CD4-positive, CD25-positive, alpha-beta regulatory T cell (primary cell): Measurements from ENCODE around the gene CITED4. TPM values are rescaled to one million over a fixed set of nuclear protein-coding genes. Genes with fewer than 3 reads are reported as not detected.

Experiments used
- ATAC-seq, 2 donors: fragments of 150-1000 bp; cut with Tn5 transposase; one replicate each; pipeline ENCODE4 v1.10.0; 2021; ENCODE audit warnings: low read depth in 2 of 2, moderate number of reproducible peaks in 2 of 2, moderate library complexity in 1 of 2
- DNase-seq, 3 donors: peaks; one replicate each; pipeline versions ENCODE4 v3.0.0 to v3.0.0-alpha.2; 2012 to 2022; ENCODE audit warnings: mixed read lengths in 1 of 3
- H3K27ac ChIP-seq: one replicate; pipeline ENCODE4 v1.7.0; 2013; ENCODE audit warnings: mild to moderate bottlenecking, low read length; ENCODE audit not compliant: insufficient read depth, poor library complexity, severe bottlenecking
- H3K27me3 ChIP-seq: one replicate; pipeline ENCODE4 v1.7.0; 2013; ENCODE audit warnings: low read length; ENCODE audit not compliant: control insufficient read depth, insufficient read depth
- H3K36me3 ChIP-seq: one replicate; pipeline ENCODE4 v1.7.0; 2013; ENCODE audit warnings: mild to moderate bottlenecking, low read length, moderate library complexity; ENCODE audit not compliant: control insufficient read depth, insufficient read depth
- H3K4me1 ChIP-seq: 2 replicates; pipeline ENCODE4 v1.7.0; 2013; ENCODE audit warnings: mild to moderate bottlenecking, low read length; ENCODE audit not compliant: insufficient read depth, control insufficient read depth, poor library complexity, severe bottlenecking
- H3K4me3 ChIP-seq: one replicate; pipeline ENCODE4 v1.7.0; 2013; ENCODE audit warnings: low read depth, mild to moderate bottlenecking, low read length, moderate library complexity
- H3K9me3 ChIP-seq, 2 experiments: 1 replicate in 1 of 2; 2 replicates in 1 of 2; pipeline ENCODE4 v1.7.0; 2013; ENCODE audit warnings: low read length in 2 of 2, mild to moderate bottlenecking in 1 of 2, moderate library complexity in 1 of 2; ENCODE audit not compliant: control insufficient read depth in 2 of 2
- H3K27ac Mint-ChIP-seq, 3 donors: one replicate each; pipeline ENCODE4 v1.8.0; 2020 to 2022; ENCODE audit warnings: mild to moderate bottlenecking in 3 of 3, mixed read lengths in 3 of 3, moderate library complexity in 2 of 3
- H3K27me3 Mint-ChIP-seq: one replicate; pipeline ENCODE4 v1.8.0; 2022; ENCODE audit warnings: mild to moderate bottlenecking, mixed read lengths
- H3K36me3 Mint-ChIP-seq: one replicate; pipeline ENCODE4 v1.8.0; 2020; ENCODE audit warnings: mixed read lengths
- H3K4me1 Mint-ChIP-seq, 4 donors: one replicate each; pipeline ENCODE4 v1.8.0; 2020 to 2022; ENCODE audit warnings: mixed read lengths in 4 of 4, mild to moderate bottlenecking in 1 of 4
- H3K4me3 Mint-ChIP-seq, 4 donors: one replicate each; pipeline ENCODE4 v1.8.0; 2020 to 2022; ENCODE audit warnings: mild to moderate bottlenecking in 4 of 4, mixed read lengths in 4 of 4, moderate library complexity in 3 of 4
- H3K9me3 Mint-ChIP-seq, 7 donors: one replicate each; pipeline ENCODE4 v1.8.0; 2020 to 2022; ENCODE audit warnings: mixed read lengths in 7 of 7, mild to moderate bottlenecking in 3 of 7, moderate library complexity in 2 of 7
- polyA plus RNA-seq, 4 donors: library from polyadenylated mRNA; unstranded; fragments of 300-500 nt; fragmentation: Illumina TruSeq; gene quantifications; one replicate each; pipeline ENCODE4 v1.2.3, GENCODE V29; 2021
- total RNA-seq: library from RNA; stranded (reverse); gene quantifications from one replicate; pipeline ENCODE4 v1.2.3, GENCODE V29; 2022

The CITED4 gene
- total and polyA plus RNA-seq, 5 donors from 2014 or later: 7.0 to 15.8 (median 13.5) TPM

DNA sequence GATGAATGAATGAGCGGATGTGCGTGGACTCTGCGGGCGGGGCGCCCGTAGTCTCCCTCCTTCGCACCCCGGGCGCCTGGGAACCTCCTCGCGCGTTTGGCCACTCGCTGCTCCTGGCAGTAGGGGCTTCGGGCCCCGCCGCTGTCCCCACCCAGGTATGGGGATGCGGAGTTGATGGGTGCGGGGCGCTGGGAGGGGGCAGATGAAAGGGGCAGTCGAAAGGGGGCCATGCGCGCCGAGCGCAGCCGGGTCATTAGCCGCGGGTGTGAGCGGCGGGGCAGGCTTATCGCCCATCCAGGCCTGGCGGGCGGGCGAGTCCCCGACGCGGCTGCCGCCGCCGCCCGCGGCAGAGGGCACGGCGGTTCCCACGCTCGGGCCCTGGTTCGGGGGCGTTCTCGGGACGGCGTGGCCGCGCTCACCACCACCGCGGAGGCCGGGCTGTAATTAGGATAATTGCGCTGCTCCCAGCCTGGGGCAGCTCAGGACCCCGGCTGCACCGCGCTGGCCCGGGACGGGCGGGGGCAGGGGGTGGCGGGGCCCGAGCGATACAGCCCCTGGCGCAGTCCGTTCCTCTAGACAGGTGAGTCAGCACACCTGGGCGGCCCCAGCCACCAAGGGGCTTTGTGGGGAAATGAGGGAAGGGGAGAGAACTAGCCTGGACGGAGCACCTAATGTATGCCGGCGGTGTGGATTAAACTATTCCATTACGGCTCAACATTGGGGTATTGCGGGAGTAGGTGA, 22.1 kb upstream of the CITED4 start:
- no peak for ATAC-seq
- no peaks in the 10 kb centered on the region for H3K9me3 ChIP-seq

DNA sequence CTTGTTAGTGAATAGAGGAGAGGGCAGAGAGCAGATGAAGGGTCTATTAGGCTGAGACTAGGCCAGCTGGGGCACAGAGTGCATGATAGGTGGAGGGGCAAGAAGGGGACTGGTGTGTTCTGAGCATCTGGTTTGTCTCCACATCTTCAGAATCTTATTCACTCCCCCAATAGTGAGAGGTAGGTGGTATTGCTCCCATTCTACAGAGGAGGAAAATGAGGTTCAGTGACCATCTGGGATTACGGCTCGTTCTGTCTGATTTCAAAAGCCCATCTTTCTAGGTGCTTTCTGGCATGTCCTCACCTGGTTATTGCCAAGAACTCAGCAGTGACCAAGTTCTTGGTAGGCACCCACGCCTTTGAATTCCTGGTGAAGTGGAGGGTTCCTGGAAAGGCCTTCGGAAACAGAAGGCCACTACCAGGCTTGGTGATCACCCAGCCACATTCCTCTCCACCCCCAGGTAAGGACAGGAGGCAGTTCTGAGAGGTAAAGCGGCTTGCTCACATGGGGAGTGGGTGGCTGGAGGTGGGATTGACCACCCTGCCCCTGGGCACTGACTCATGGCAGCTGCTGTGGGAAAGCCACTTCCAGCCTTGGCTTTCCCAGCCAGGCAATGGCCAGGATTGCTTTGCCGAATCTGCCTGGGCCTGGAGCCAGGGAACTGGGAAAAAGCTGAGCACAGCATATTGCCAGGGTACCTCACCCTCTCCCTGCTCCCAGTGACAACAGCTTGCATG, 18.8 kb upstream of the CITED4 start:
- Mint-ChIP-seq H3K9me3 (peaks cover 0 to 4% (median 0%) of the 10 kb centered on the region in 7 donors), H3K4me1 (peaks cover 1 to 17% (median 3%) of the 10 kb centered on the region in 4 donors), H3K36me3 (no peaks in the 10 kb centered on the region), H3K27ac (no peak overlapping the region), H3K27me3 (peaks cover 35% of the 10 kb centered on the region), H3K4me3 (no peak overlapping the region)
- Histone ChIP-seq H3K36me3 (no peaks in the 10 kb centered on the region), H3K4me3 (no peak overlapping the region), H3K9me3 (no peaks in the 10 kb centered on the region), H3K27me3 (peaks cover 2% of the 10 kb centered on the region), H3K4me1 (peaks cover 8% of the 10 kb centered on the region), H3K27ac (no peak overlapping the region)
- no peak for DNase-seq
- no peak for ATAC-seq

More for the DNA sequence above, 22.1 kb upstream of the CITED4 start:
- Histone ChIP-seq H3K4me1 (peaks cover 5% of the 10 kb centered on the region), H3K27ac (no peak overlapping the region), H3K27me3 (peaks cover 8% of the 10 kb centered on the region), H3K4me3 (no peak overlapping the region), H3K36me3 (no peaks in the 10 kb centered on the region)
- H3K27me3 Mint-ChIP-seq: peaks cover 57% of the 10 kb centered on the region
- peak overlapping the region in 2 of 4 donors; percentile 50 to 67 for H3K4me3 Mint-ChIP-seq
- peaks cover 0 to 7% (median 2%) of the 10 kb centered on the region in 4 donors for H3K4me1 Mint-ChIP-seq
- H3K9me3 Mint-ChIP-seq: peaks cover 0 to 4% (median 0%) of the 10 kb centered on the region in 7 donors
- DNase-seq: no peak
- H3K36me3 Mint-ChIP-seq: no peaks in the 10 kb centered on the region
- no peak overlapping the region for H3K27ac Mint-ChIP-seq

DNA sequence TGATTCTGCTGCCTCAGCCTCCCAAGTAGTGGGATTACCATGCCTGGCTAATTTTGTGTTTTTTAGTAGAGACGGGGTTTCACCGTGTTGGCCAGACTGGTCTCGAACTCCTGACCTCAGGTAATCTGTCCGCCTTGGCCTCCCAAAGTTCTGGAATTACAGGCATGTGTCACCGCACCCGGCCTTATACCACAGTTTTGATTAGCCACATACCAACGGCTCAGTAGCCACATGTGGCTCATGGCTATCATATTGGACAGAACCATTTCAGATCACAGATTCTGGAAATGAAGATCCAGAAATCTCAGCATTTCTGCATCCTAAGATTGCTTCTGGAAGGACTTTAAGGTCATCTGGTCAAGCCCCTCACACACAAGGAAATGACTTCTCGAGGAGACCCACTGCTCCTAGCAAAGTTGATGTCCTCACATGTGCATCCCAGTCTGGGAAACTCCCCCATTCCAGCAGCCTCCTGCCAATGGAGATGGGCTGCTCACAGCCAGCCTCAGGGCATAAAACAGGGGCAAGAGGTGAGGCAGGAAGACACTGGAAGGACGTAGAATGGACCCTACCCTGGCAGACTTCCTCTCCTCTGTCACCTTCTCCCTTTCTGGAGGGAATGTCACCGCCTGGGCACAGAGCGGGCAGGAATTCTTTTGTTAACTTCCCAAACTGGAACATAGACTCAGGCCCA, 17.5 kb upstream of the CITED4 start:
- H3K4me3 Mint-ChIP-seq: no peak overlapping the region
- peak overlapping the region in 2 of 3 donors; percentile 20 to 38 for H3K27ac Mint-ChIP-seq
- H3K9me3 Mint-ChIP-seq: peaks cover 0 to 7% (median 0%) of the 10 kb centered on the region in 7 donors

DNA sequence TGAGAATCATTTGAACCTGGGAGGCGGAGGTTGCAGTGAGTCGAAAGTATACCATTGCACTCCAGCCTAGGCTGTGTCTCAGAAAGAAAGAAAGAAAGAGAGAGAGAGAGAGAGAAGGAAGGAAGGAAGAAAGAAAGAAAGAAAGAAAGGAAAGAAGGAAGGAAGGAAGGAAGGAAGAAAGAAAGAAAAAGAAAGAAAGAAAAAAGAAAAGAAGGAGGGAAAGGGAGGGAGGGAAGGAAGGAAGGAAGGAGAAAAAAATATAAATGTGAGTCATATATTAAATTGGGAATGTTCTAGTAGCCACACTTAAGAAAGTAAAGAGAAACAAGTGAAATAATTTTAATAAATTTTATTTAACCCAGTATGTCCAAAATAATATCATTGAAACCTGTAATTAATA, 16.7 kb upstream of the CITED4 start:
- peaks cover 2% of the 10 kb centered on the region for H3K27me3 ChIP-seq
- Mint-ChIP-seq H3K4me3 (no peak overlapping the region), H3K36me3 (no peaks in the 10 kb centered on the region), H3K27me3 (peaks cover 19% of the 10 kb centered on the region), H3K4me1 (peaks cover 6 to 23% (median 12%) of the 10 kb centered on the region in 4 donors), H3K9me3 (peaks cover 0 to 7% (median 0%) of the 10 kb centered on the region in 7 donors), H3K27ac (peak overlapping the region in 1 of 3 donors; percentile 62)
- no peak for DNase-seq
- no peak overlapping the region for H3K4me3 ChIP-seq
- H3K36me3 ChIP-seq: no peaks in the 10 kb centered on the region
- ATAC-seq: no peak
- H3K9me3 ChIP-seq: no peaks in the 10 kb centered on the region
- peaks cover 17% of the 10 kb centered on the region for H3K4me1 ChIP-seq
- no peak overlapping the region for H3K27ac ChIP-seq

More for the DNA sequence above, 17.5 kb upstream of the CITED4 start:
- ATAC-seq (no peak), DNase-seq (no peak)
- H3K4me3 ChIP-seq: no peak overlapping the region
- H3K27me3 ChIP-seq: peaks cover 2% of the 10 kb centered on the region
- peaks cover 23% of the 10 kb centered on the region for H3K27me3 Mint-ChIP-seq
- H3K36me3 ChIP-seq: no peaks in the 10 kb centered on the region
- no peak overlapping the region for H3K27ac ChIP-seq
- peaks cover 19% of the 10 kb centered on the region for H3K4me1 ChIP-seq
- H3K36me3 Mint-ChIP-seq: no peaks in the 10 kb centered on the region
- H3K4me1 Mint-ChIP-seq: peaks cover 6 to 26% (median 13%) of the 10 kb centered on the region in 4 donors
- H3K9me3 ChIP-seq: no peaks in the 10 kb centered on the region

DNA sequence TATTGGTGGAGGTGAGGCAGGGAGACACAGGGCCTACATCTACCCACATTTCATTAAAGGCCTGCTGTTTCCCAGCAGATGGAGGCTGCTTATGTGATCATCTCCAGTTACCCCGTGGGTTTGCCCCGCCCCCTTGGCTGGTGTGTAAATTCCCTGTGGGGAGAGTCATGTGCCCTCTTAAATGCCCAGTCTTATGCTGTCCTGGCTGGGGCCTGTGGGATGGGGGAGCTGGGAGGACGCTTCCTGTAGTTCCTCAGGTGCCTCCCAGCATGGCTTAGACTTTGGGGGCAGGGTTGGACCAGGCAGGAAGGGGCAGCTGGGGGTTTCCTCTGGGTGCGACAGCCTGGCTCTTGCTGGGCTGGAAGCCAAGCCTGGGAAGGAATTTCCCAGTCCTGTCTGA, 15.5 kb upstream of the CITED4 start:
- Mint-ChIP-seq H3K9me3 (peaks cover 0 to 7% (median 0%) of the 10 kb centered on the region in 7 donors), H3K36me3 (no peaks in the 10 kb centered on the region), H3K27me3 (peaks cover 10% of the 10 kb centered on the region), H3K4me3 (no peak overlapping the region), H3K4me1 (peaks cover 6 to 20% (median 11%) of the 10 kb centered on the region in 4 donors), H3K27ac (no peak overlapping the region)
- Histone ChIP-seq H3K9me3 (no peaks in the 10 kb centered on the region), H3K4me1 (peaks cover 14% of the 10 kb centered on the region), H3K36me3 (no peaks in the 10 kb centered on the region), H3K27ac (no peak overlapping the region), H3K27me3 (no peaks in the 10 kb centered on the region), H3K4me3 (no peak overlapping the region)
- DNase-seq (no peak), ATAC-seq (no peak)

DNA sequence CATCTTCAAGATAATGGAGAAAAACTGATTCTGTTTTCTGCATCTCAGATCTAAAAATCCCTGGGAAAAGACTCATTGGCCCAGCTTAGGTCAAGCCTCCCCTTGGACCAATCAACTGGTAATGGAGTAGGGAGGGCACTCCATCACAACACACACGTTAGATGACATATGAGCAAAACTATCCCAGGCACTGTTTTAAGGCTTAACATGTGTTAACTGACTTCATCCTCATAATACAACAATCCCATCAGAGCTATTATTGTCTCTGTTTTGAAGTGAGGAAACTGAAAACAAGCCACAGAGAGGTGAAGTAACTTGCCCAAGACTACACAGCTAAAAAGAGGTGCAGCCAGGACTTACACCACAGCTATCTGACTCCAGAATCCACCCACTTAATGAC, 14.7 kb upstream of the CITED4 start:
- ATAC-seq (no peak), DNase-seq (no peak)
- Histone ChIP-seq H3K27me3 (no peaks in the 10 kb centered on the region), H3K9me3 (no peaks in the 10 kb centered on the region), H3K4me1 (peaks cover 14% of the 10 kb centered on the region), H3K27ac (no peak overlapping the region), H3K4me3 (no peak overlapping the region), H3K36me3 (no peaks in the 10 kb centered on the region)
- peaks cover 6 to 20% (median 11%) of the 10 kb centered on the region in 4 donors for H3K4me1 Mint-ChIP-seq
- H3K4me3 Mint-ChIP-seq: no peak overlapping the region
- peaks cover 4% of the 10 kb centered on the region for H3K27me3 Mint-ChIP-seq
- H3K27ac Mint-ChIP-seq: peak overlapping the region in 1 of 3 donors; percentile 36
- H3K36me3 Mint-ChIP-seq: no peaks in the 10 kb centered on the region
- peaks cover 0 to 7% (median 0%) of the 10 kb centered on the region in 7 donors for H3K9me3 Mint-ChIP-seq

DNA sequence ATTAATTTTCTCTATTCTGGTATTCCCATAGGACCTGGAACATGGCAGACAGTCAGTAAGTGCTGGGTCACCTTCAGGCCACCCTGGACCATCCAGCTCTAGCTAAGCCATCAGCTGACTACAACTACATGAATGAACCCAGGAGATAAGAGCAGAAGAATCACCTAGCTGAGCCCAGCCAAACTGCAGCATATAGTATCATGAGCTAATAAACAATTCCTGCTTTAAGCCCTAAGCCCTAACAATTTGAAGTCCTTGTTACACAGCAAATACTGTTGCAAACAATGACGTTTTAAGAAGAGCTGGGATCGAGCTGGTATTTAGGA, 14.2 kb upstream of the CITED4 start:
- H3K4me3 ChIP-seq: no peak overlapping the region
- no peaks in the 10 kb centered on the region for H3K27me3 ChIP-seq
- H3K36me3 Mint-ChIP-seq: no peaks in the 10 kb centered on the region
- peaks cover 4% of the 10 kb centered on the region for H3K27me3 Mint-ChIP-seq
- H3K27ac Mint-ChIP-seq: peak overlapping the region in 1 of 3 donors; percentile 87
- H3K36me3 ChIP-seq: no peaks in the 10 kb centered on the region
- peaks cover 0 to 7% (median 0%) of the 10 kb centered on the region in 7 donors for H3K9me3 Mint-ChIP-seq
- H3K4me1 Mint-ChIP-seq: peaks cover 6 to 20% (median 11%) of the 10 kb centered on the region in 4 donors
- no peak for DNase-seq
- H3K27ac ChIP-seq: no peak overlapping the region
- ATAC-seq: no peak
- H3K9me3 ChIP-seq: no peaks in the 10 kb centered on the region
- no peak overlapping the region for H3K4me3 Mint-ChIP-seq
- peaks cover 14% of the 10 kb centered on the region for H3K4me1 ChIP-seq
